ENCODE data around the gene TEX14. TPM values are rescaled to one million over a fixed set of nuclear protein-coding genes. Genes with fewer than 3 reads are reported as not detected.

TEX14 gene
- total RNA-seq, 1 donor from 2014 or later = not detected

- H3K4me3 ChIP-seq = no peak overlapping the region
These were observed 123.6 kb downstream of the TEX14 start for GRCh38 chr17:58568044-58568799.

DNA sequence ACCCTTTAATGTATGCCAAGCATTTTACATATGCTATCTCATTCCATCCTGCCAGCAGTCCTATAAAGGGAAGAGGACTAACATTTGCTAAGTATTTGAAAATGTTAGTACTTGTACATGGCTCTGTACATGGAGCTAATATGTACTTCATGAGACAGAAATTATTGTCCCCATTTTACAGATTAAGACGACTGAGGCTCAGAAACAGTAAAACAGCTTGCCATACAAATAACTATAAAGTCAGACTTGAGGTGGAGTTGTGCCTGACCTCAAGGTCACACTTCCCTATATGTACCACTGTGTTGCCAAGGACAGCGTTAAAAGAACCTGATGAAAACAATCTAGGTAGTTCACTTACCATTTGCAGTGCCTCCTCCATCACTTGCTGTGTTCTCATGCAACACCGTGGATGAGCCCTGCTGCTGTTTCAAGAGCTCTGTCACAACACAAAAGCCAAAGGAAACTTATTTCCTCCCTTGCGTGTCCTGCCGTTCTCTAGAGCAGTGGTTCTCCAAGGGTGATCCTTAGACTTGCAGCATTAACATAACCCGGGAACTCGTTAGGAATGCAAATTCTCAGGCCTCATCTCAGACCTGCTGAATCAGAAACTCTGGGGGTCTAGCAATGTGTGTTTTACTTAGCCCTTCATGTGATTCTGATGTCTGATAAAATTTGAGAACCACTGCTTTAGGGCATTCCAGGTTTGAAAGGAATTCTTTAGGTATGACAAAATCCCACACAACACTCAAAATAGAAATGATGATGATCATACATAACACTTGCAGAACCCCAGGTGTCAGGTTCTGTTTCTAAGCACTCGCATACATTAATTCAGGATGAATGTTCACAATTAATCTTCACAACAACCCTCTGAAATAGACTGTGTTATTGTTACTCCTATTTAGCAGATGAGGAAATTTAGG, 126.2 kb downstream of the TEX14 start:
- no peaks in the 10 kb centered on the region for H3K36me3 ChIP-seq
- H3K4me3 ChIP-seq = no peak overlapping the region
- intact Hi-C loops (cut with DNase I) = no loop called here
- H3K4me1 ChIP-seq = no peaks in the 10 kb centered on the region
- DNase-seq (ENCODE audit: extremely low spot score in 2 of 2) = no peak
- TF ChIP-seq CTCF (IDR thresholded peaks at IDR 0.05) = no peak
- no peak for TF ChIP-seq POLR2AphosphoS5 (IDR thresholded peaks at IDR 0.05; ENCODE audit: insufficient read depth in 1 of 2, low read depth in 1 of 2)
- TF ChIP-seq POLR2A (IDR thresholded peaks at IDR 0.05) = no peak
- H3K27me3 ChIP-seq = no peaks in the 10 kb centered on the region
- no peaks in the 10 kb centered on the region for H3K9me3 ChIP-seq
- H3K27ac ChIP-seq = no peak overlapping the region

More at GRCh38 chr17:58568044-58568799, 123.6 kb downstream of the TEX14 start:
- H3K9me3 ChIP-seq = no peaks in the 10 kb centered on the region
- no peaks in the 10 kb centered on the region for H3K27me3 ChIP-seq
- intact Hi-C loops (cut with DNase I) = no loop called here
- no peak for DNase-seq (ENCODE audit: extremely low spot score in 2 of 2)
- TF ChIP-seq POLR2AphosphoS5 (IDR thresholded peaks at IDR 0.05; ENCODE audit: insufficient read depth in 1 of 2, low read depth in 1 of 2) = no peak
- no peak for TF ChIP-seq POLR2A (IDR thresholded peaks at IDR 0.05)
- TF ChIP-seq CTCF (IDR thresholded peaks at IDR 0.05) = no peak
- no peaks in the 10 kb centered on the region for H3K36me3 ChIP-seq
- H3K4me1 ChIP-seq = no peaks in the 10 kb centered on the region
- no peak overlapping the region for H3K27ac ChIP-seq

DNA sequence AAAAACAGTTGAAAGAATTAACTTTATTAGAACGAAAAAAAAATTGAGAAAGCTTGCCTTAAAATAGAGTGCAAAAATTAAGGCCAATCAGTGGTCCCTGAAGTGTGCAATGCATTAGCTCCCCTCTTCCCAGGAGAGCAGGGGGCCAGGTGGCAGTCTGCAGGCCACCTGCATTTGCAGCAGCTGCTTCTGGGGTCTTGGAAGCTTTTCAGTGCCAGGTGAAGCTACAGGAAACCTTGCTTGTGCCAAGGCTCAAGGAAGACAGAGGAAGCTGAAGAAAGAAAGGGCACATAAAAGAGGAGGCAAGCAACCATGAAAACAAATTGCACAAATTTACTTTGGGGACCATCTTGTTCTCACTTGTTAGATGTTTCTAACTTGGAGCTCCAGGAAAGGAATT, 126.9 kb downstream of the TEX14 start:
- H3K4me3 ChIP-seq = no peak overlapping the region
- no peaks in the 10 kb centered on the region for H3K27me3 ChIP-seq
- no peaks in the 10 kb centered on the region for H3K36me3 ChIP-seq
- H3K27ac ChIP-seq = no peak overlapping the region
- H3K9me3 ChIP-seq = no peaks in the 10 kb centered on the region
- H3K4me1 ChIP-seq = no peaks in the 10 kb centered on the region
- no peak for DNase-seq (ENCODE audit: extremely low spot score in 2 of 2)
- TF ChIP-seq POLR2AphosphoS5 (IDR thresholded peaks at IDR 0.05; ENCODE audit: insufficient read depth in 1 of 2, low read depth in 1 of 2) = no peak
- TF ChIP-seq POLR2A (IDR thresholded peaks at IDR 0.05) = no peak
- no peak for TF ChIP-seq CTCF (IDR thresholded peaks at IDR 0.05)
- intact Hi-C loops (cut with DNase I) = no loop called here

GRCh38 chr17:58564243-58564642, 127.6 kb downstream of the TEX14 start:
- intact Hi-C loops (cut with DNase I) = no loop called here
- no peak for DNase-seq (ENCODE audit: extremely low spot score in 2 of 2)
- no peaks in the 10 kb centered on the region for H3K9me3 ChIP-seq
- no peaks in the 10 kb centered on the region for H3K36me3 ChIP-seq
- no peak for TF ChIP-seq POLR2A (IDR thresholded peaks at IDR 0.05)
- TF ChIP-seq CTCF (IDR thresholded peaks at IDR 0.05) = no peak
- TF ChIP-seq POLR2AphosphoS5 (IDR thresholded peaks at IDR 0.05; ENCODE audit: insufficient read depth in 1 of 2, low read depth in 1 of 2) = no peak
- no peak overlapping the region for H3K4me3 ChIP-seq
- H3K4me1 ChIP-seq = no peaks in the 10 kb centered on the region
- H3K27me3 ChIP-seq = no peaks in the 10 kb centered on the region
- no peak overlapping the region for H3K27ac ChIP-seq
